Measurements from ENCODE around the gene AGMO.

AGMO gene

DNA sequence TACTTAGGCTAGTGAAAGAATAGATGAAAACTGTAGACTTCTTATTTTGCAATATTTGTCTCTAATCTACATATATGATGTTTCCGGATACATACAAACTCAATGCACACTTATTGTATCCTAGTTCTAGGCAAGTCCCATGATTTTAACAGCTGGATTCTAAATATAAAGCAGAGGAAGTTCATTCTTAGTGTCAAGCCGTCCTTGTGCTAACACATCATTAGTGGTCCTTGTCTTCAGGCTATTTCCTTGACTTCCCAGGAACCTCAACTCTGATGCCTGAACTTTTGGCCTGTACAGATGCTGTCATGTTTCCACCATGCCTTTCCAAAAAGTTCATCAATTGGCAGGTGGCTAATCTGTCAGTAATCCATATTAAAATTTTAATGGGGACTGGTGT is 357.4 kb downstream of the AGMO start:
- no peak for DNase-seq

DNA sequence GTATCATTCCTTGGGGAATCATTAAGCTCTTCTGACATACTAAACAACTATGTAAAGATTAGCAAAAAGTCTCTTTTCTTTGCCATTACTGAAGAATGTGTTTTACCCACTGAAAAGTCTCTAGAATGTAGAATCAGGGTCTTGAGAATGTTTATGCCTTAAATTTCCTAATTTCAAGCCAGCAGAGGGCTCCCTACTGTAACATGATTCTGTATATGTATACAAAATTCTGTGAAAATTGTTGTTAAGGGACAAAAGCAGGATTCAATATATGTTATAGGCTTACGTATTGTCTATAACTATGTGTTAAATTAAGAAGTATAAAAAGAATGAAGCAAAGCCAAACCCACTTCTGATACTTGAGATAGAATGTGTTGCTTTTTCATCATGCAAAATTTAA is 362.3 kb downstream of the AGMO start:
- DNase-seq, result no peak

DNA sequence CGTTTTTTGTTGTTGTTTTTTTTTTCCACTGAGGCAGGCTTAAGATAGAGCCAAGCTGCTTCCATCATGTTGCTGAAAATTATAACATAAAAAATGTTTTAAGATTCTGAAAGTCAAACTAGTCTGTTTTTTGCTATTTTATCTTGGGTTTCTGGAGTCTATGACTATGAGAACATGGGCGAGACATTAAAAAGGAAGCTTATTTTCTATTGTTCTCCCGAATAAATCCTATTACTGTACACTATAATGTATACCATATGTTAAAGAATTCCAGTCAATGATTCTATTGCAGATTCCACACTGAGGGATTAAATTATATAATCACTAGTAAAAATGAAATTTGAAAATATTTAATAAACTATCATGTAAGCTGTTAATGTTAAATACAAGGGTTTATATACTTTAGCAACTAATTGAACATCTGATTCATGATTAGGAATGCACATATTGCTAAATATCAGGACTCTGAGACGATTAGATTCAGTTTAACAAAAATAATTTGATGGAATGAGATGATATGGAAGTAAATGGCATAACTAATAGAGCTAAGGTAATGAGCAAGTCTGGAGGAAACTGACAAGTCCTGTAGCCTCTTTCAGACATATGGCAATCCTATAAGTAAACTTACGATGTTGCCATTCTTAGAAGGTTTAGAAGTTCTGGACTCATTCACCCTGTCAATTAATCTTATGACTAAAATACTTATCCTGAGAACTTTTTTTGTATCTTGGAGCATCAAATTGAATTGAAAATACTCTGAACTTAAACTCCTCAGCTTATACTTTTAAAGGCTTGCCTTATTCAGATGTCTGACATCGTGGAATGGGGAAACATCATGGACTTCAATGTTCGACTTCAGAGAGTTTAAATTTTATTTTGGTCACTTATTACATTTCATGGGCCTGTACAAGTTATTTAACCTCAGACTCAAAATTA is 364.5 kb downstream of the AGMO start:
- no peak for DNase-seq

DNA sequence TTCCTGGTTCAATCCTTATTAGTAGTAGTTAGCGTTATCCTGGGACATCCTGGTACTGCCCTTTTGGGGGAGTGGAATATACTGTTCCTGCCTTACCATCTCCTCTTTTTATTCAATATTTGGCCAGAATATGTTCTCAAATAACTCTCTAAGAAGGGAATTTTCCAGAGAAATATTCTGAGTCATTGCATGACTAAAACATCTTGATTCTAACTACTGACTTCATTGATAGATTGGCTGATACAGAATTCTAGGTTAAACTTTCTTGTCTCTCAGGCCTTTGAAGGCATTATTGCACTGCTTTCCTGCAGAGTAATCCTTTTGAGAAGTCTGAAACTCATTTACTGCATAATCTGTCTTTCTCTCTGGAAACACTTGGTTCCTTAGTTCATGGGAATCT is 383.8 kb downstream of the AGMO start:
- DNase-seq, result no peak

DNA sequence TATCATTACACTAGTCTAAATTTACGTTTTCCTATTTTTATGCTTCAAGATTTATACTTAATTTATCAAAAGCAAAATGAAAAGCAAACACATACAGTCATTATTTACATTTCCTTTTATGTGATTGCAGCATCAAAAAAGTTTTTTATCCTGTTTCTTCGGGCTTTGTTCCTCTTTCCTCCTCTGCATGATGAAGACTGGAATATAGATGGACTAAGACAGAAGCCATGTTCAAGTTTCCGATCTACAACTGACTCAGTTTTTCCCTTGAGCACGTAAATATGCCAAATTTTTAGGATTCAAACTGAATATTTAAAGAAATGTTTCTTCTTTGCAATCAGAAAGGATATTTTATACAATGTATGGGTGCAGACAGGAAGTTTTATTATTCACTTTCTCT is 385.7 kb downstream of the AGMO start:
- DNase-seq, result no peak

DNA sequence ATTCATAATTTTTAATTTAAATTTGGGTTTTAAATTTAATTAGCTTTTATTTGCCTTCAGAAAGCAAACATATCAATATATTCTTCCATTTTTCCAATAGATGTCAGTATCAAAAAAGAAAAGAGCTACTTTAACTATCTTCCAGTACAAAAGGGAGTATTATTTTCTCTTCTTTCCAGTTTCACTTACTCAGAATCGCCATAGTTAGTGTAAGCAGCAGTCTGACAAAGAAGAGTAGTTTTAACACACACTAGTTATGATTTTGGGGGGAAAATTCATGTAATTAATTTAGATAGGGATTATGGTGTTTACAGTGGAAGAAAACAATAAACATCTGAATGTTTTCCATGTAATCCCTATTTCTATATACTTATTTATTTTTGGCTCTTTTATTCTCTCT is 386.7 kb downstream of the AGMO start:
- no peak for DNase-seq

DNA sequence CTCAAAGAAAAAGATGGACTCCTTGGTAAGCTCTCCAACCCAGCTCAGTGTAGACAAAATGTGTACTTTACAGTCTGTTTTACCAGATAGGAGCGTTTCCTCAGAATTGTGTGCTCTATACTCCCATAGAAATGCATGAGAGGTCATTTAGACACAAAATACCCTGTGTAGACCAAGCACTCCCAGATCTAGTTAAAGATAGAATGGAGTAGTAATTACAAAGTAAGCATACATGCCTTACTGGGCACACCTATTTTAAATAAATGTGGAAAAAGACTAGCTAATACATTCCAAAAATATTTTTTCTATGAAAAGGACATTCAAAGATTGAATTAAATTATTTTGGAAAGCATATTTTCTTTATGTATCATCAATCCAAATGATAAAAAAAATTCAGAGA is 387.3 kb downstream of the AGMO start:
- DNase-seq, result no peak

DNA sequence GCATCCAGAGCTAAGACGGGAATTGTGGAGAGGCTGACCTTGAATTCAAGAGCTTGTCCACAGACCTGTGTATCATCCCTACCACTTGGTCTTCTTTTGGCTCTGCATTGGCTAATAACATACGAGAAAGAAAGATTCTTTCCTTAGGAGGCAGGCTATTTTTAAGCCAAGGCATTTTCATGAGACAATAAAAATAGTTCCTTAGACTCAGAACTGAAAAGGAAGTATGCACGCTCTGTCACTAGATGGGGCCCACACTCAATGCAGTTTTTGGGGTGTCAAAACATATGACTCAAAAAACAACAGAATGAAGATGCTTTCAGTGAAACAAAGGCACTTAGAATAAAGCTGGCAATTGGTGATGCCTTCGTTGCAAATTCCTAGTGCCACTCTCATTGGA is 393.3 kb downstream of the AGMO start:
- no peak for DNase-seq

DNA sequence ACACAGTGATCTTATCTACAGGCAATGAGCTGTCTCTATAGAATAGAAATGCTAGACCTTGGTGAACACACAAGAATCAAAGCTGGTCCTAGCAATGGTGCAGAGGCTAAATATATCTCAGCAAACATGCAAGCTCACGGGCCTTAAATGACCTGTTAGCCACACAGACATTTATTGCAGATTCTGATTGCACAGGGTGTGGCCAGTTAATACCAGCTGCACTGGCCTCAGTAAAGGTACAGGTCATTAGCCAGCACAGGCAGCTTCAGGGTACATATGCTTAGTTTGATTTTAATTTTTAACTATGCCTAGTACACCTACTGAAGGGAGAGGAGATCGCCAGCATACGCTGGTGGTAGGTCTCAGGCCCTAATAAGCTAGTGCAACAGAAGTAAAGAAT is 393.9 kb downstream of the AGMO start:
- no peak for DNase-seq

DNA sequence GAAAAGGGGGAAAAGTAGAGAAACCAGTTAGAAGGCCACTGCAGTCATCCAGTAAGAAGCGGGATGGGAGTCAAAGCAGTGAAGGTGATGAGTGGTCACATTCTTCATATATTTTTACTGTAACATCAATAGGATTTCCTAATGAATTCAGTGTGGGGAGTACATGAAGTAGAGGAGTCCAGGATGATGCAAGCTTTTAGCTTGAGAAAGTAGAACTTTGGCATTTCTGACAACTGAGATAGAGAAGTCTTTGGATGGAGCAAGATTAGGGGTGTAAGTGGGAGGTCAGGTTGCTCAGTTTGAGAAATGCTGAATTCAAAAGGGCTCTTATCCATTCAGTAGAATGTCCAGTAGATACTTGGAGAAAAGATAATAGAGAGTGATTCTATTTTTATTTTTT is 395.2 kb downstream of the AGMO start:
- no peak for DNase-seq

DNA sequence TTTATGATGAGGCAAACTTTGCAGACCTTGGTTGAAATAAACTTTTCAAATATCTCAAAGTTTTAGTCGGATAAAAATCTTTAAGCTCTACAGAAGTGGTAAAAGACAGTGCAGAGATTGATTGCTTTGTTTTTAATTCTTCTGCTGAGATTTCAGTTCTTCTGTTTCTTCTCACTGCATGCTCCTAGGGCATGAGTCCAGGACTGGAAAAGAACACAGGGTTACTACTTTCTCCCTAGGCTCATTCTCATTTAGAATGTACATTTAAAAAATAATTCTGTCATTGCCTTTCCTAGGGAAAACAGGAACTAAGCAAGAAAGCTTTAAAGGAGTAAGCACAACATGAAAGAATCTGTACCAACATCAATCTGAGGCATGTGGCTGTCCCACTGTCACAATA is 402.6 kb downstream of the AGMO start:
- DNase-seq, result no peak

DNA sequence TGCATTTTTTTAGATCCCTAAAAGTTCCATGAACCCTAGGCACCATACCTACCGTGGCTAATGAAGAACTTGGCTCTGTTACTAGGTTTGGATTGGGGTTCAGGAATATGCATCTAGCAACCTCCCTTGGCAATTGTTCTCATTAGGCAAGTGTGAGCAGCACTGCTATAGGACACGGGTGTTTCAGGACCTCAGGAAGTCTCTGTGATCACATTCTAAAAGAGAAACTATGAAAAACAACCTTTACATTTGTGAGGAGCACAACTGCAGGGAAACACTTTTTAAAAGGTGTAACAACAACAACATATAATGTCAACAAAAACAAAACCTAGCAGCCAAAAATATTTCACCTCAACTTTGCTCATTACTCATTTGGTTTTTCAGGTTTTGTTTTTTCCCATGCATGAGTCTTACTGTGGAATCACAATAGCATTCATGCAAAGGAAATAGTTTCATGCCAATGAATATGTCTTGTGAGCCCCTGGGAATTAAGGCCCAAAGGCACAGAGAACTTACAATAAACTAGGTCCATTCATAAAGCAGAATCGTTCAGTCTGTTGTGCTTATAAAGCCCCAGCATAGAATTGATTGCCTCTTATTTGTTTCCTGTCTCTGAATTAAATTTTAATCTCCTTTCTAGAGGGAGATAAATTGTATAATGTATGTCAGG is 403.5 kb downstream of the AGMO start:
- no peak for DNase-seq

All from left hindlimb (tissue), 1 donor.